Activated CD4-positive, alpha-beta T cell treated with anti-CD3 and anti-CD28 coated beads, Interleukin-2, amount 10 ng/mL, durations not matched to agents 7 days and 5 days (primary cell): ENCODE results near the gene ASTN2. TPM values are rescaled to one million over a fixed set of nuclear protein-coding genes. Genes with fewer than 3 reads are reported as not detected.
"Not testable (repeated sequence)": the region's sequence is repeated elsewhere in the genome, so short reads cannot be mapped to it uniquely, and the experiment has no call there.

Experiments
- CTCF ChIA-PET: fragments of 350-600 bp; sonication (Branson Sonifier 250); formaldehyde crosslinking; loops from one replicate; lab custom pipeline; 2021; ENCODE audit warnings: antibody characterized with exemption; lab: Charles Lee
- POLR2A ChIA-PET: fragments of 350-600 bp; sonication (Branson Sonifier 250); formaldehyde crosslinking; loops from one replicate; lab custom pipeline; 2021; ENCODE audit warnings: antibody characterized with exemption; lab: Charles Lee
- DNase-seq: peaks from one replicate; pipeline ENCODE4 v3.0.0-alpha.2; 2020
- H3K27ac Mint-ChIP-seq: one replicate; pipeline ENCODE4 v1.8.0; 2021; ENCODE audit warnings: mild to moderate bottlenecking, moderate library complexity, mixed read lengths
- H3K27me3 Mint-ChIP-seq: one replicate; pipeline ENCODE4 v1.8.0; 2021; ENCODE audit warnings: mixed read lengths
- H3K36me3 Mint-ChIP-seq: one replicate; pipeline ENCODE4 v1.8.0; 2021; ENCODE audit warnings: low read depth, mixed read lengths
- H3K4me1 Mint-ChIP-seq: one replicate; pipeline ENCODE4 v1.8.0; 2021; ENCODE audit warnings: mixed read lengths
- H3K4me3 Mint-ChIP-seq: one replicate; pipeline ENCODE4 v1.8.0; 2021; ENCODE audit warnings: mild to moderate bottlenecking, moderate library complexity, mixed read lengths
- H3K9me3 Mint-ChIP-seq: one replicate; pipeline ENCODE4 v1.8.0; 2021; ENCODE audit warnings: mixed read lengths
- total RNA-seq, 2 experiments: library from RNA; stranded (reverse); gene quantifications; one replicate each; pipeline ENCODE4 v1.2.3, GENCODE V29; 2021

ASTN2 gene
- total RNA-seq, 2 experiments from 2014 or later: 3.2 to 4.1 TPM

DNA sequence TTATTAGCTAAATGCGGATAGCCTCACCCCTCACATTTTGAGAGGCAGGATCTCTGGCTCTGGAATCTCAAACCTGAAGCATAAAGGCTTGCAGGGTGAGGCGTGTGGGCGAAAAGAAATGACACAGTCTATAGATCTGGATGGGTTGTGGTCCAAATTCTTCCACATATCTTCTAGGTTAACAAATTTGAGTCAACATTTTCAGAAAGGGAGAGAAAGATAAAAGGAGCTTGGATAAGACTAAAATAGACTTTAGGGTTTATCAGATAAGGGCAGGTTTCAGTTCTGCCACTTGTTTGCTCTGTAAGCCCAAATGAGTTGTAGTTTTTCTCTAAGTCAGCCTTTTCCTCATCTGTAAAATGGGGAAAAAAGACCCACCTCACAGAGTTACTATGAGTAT, 506.9 kb downstream of the ASTN2 start:
- Mint-ChIP-seq H3K9me3 (no peaks in the 10 kb centered on the region), H3K27me3 (no peaks in the 10 kb centered on the region), H3K27ac (no peak overlapping the region), H3K4me3 (no peak overlapping the region), H3K36me3 (no peaks in the 10 kb centered on the region), H3K4me1 (no peaks in the 10 kb centered on the region)
- DNase-seq: no peak
- ChIA-PET POLR2A (no interaction called here), CTCF (no interaction called here)

DNA sequence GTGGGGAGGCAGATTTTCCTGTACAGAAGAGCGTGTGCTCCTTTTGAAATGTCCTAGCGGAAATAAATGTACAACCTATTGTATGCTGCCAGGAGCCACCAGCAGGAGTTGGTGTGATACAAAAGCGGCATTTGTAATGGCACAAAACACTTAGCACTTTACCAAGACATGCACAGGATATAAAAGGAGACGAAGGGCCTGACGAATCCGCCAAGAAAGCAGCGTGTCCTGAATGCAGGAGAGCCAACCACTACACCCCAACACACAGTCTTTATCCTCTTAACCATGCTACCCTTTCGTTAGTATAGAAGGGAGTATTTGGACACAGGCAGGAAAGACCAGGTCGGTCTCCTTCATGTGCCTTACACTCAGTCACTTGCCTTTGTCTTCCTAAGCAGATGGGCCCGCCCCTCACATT, 509.7 kb downstream of the ASTN2 start:
- no peaks in the 10 kb centered on the region for H3K4me1 Mint-ChIP-seq
- H3K27ac Mint-ChIP-seq: no peak overlapping the region
- no peaks in the 10 kb centered on the region for H3K36me3 Mint-ChIP-seq
- CTCF ChIA-PET: no interaction called here
- POLR2A ChIA-PET: no interaction called here
- no peak overlapping the region for H3K4me3 Mint-ChIP-seq
- H3K27me3 Mint-ChIP-seq: no peaks in the 10 kb centered on the region
- no peaks in the 10 kb centered on the region for H3K9me3 Mint-ChIP-seq
- no peak for DNase-seq

DNA sequence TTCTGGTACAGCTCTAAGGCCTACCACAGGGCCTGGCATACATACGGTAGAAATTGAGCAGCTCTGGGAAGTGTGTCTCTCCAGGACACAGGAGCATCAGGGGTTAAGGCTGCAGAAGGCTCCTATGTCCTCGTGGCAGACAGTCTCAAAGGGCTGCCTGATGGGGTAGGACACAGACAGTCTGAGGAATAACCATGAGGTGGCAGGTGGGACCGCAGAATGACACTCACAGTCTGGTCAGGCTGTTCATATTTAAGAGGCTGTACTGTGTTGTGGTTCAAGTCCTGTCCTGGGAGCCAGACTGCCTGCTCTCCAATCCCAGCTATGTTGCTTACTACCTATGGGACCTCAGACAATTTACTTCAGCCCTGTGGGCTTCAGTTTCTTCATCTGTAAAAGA, 510.7 kb downstream of the ASTN2 start:
- ChIA-PET CTCF (no interaction called here), POLR2A (no interaction called here)
- Mint-ChIP-seq H3K27me3 (no peaks in the 10 kb centered on the region), H3K4me3 (no peak overlapping the region), H3K9me3 (peaks cover 4% of the 10 kb centered on the region), H3K36me3 (no peaks in the 10 kb centered on the region), H3K4me1 (no peaks in the 10 kb centered on the region), H3K27ac (no peak overlapping the region)
- DNase-seq: no peak

DNA sequence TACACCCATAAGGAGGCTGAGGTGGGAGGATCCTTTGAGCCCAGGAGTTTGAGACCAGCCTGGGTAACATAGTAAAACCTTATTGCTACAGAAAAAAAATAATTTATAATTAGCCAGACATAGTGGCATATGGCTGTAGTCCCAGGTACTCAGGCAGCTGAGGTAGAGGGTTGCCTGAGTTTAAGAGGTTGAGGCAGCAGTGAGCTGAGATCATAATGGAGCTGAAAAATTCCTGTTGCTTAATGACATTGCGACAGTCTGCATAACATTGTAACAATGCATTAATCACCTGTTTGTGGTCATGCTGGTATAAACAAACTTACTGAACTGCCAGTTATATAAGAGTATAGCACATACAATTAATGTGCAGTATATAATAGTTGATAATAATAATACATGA, 513.6 kb downstream of the ASTN2 start:
- no peak overlapping the region for H3K4me3 Mint-ChIP-seq
- no peaks in the 10 kb centered on the region for H3K4me1 Mint-ChIP-seq
- no peak overlapping the region for H3K27ac Mint-ChIP-seq
- H3K27me3 Mint-ChIP-seq: no peaks in the 10 kb centered on the region
- no peaks in the 10 kb centered on the region for H3K36me3 Mint-ChIP-seq
- ChIA-PET POLR2A (no interaction called here), CTCF (no interaction called here)
- no peak for DNase-seq
- H3K9me3 Mint-ChIP-seq: peaks cover 4% of the 10 kb centered on the region

DNA sequence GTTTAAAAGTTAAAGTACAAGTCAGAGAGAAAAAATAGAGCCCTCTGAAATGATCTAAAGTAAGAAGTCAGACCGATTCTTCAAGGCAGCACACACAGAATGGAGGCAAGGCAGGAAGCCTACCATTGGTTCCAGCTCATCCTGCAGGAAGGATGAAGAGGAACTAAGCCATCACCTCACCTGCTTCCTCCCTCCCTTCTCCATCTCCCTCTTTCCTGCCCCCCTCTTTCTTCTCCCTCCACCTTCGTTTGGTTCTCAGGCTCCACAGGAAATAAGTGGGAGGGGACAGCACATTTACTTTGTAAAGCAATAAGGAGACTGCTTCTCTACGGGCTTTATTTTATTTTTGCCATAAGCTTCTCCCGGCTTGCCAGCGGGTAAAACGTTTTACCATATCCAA, 514.3 kb downstream of the ASTN2 start:
- Mint-ChIP-seq H3K4me3 (no peak overlapping the region), H3K9me3 (peaks cover 4% of the 10 kb centered on the region), H3K27ac (no peak overlapping the region), H3K27me3 (no peaks in the 10 kb centered on the region), H3K36me3 (no peaks in the 10 kb centered on the region), H3K4me1 (no peaks in the 10 kb centered on the region)
- no peak for DNase-seq
- ChIA-PET POLR2A (no interaction called here), CTCF (no interaction called here)

DNA sequence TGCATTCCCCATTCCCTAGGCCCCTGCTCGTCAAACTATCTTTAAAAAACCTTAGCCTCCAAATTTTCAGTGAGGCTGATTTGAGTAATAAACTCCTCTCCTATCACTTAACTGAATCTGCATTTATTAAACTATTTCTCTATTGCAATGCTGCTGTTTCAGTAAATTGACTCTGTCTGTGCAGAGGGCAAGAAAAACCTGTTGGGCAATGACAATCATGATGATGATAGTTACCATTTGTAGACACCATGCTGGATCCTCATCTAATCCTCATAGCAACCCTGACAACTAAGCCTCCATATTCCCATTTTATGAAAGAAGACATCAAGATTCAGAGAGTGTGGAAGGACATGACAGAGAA, 514.9 kb downstream of the ASTN2 start:
- no peaks in the 10 kb centered on the region for H3K36me3 Mint-ChIP-seq
- CTCF ChIA-PET: no interaction called here
- POLR2A ChIA-PET: no interaction called here
- H3K27ac Mint-ChIP-seq: no peak overlapping the region
- no peak for DNase-seq
- H3K27me3 Mint-ChIP-seq: no peaks in the 10 kb centered on the region
- H3K9me3 Mint-ChIP-seq: peaks cover 4% of the 10 kb centered on the region
- no peaks in the 10 kb centered on the region for H3K4me1 Mint-ChIP-seq
- H3K4me3 Mint-ChIP-seq: no peak overlapping the region

DNA sequence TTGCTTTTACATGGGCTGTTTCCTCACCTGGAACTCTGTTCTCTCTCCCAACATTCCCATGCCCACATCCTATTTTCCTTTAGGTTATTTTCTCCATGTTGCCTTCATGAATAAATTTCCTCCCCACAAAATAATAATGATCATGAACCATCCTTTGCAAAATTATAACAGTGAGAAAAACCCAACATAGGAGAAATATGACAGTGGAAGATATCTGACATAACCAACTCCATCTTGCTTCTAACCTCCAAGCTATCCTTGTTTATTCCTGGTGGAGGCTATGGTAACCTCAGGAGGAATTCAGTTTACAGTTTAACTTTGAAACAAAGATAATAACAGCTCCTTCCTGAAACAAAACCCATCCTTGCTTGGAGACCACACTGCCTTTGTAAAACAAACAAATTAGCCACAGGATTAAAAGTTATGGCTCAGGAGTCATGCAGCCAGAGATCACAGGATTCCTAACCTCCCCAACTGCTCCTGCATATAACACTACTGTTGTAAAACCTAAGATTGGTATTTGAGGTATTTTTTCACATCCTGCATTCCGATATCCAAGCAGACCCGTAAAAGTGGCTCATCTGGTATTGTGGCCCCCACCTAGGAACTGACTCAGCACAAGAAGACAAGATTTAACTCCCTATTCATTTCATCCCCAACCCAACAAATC, 515.4 kb downstream of the ASTN2 start:
- no peak overlapping the region for H3K4me3 Mint-ChIP-seq
- DNase-seq: no peak
- no peaks in the 10 kb centered on the region for H3K4me1 Mint-ChIP-seq
- H3K27ac Mint-ChIP-seq: no peak overlapping the region
- peaks cover 4% of the 10 kb centered on the region for H3K9me3 Mint-ChIP-seq
- POLR2A ChIA-PET: no interaction called here
- H3K27me3 Mint-ChIP-seq: no peaks in the 10 kb centered on the region
- H3K36me3 Mint-ChIP-seq: no peaks in the 10 kb centered on the region
- CTCF ChIA-PET: no interaction called here

DNA sequence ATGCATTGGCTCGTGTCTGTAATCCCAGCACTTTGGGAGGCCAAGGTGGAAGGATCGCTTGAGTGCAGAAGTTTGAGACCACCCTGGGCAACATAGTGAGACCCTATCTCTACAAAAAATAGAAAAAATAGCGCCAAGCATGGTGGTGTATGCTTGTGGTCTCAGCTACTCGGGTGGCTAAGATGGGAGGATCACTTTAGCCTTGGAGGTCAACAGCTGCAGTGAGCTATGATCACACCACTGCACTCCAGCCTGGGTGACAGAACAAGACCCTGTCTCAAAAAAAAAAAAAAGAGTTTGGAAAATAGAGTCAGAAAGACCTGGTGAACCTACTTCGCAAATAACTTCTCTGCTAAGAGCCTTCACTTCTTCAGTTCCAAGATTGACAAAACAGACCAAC, 516.7 kb downstream of the ASTN2 start:
- H3K27me3 Mint-ChIP-seq, H3K9me3 Mint-ChIP-seq, CTCF ChIA-PET, H3K4me1 Mint-ChIP-seq, POLR2A ChIA-PET, DNase-seq, H3K27ac Mint-ChIP-seq, H3K4me3 Mint-ChIP-seq, H3K36me3 Mint-ChIP-seq: not testable (repeated sequence)

DNA sequence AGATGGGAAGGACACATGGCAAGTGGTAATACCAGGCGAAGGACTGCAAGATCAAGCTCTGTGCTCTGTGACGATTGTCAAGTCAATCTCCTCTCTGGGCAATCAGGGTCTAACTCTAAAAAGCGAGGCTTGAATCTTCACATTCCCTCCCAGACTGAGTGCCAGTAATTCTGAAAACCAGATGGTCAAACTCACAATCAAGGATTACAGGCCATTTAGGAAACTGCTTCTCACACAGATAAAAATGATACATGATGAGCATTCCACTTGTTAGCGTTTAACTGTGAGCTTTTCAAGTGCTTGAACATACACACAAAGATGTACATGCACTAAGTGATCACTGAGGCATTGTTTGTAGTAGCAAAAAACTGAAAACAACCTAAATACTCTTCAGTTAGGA, 517.7 kb downstream of the ASTN2 start:
- H3K27me3 Mint-ChIP-seq: no peaks in the 10 kb centered on the region
- no peak for DNase-seq
- H3K4me3 Mint-ChIP-seq: no peak overlapping the region
- H3K27ac Mint-ChIP-seq: no peak overlapping the region
- POLR2A ChIA-PET: no interaction called here
- no peaks in the 10 kb centered on the region for H3K36me3 Mint-ChIP-seq
- no peaks in the 10 kb centered on the region for H3K4me1 Mint-ChIP-seq
- peaks cover 4% of the 10 kb centered on the region for H3K9me3 Mint-ChIP-seq
- CTCF ChIA-PET: no interaction called here

DNA sequence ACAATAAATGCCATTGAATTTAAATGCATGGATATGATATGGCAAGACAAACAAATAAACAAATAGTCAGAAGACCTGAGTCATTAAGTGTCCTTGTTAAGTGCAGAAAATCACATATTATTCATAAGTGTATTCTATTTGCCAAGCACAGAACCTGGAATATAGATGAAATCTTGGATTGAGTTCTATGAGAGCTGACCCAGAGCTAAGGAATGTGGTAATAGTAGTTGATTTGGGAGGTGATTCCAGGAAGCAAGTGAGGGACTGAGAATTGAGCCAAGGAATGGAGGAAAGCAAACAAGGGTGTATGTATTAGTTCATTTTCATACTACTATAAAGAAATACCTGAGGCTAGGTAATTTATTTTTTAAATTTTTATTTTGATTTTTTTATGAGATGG, 518.9 kb downstream of the ASTN2 start:
- no peak overlapping the region for H3K4me3 Mint-ChIP-seq
- no peak for DNase-seq
- H3K4me1 Mint-ChIP-seq: no peaks in the 10 kb centered on the region
- peaks cover 4% of the 10 kb centered on the region for H3K9me3 Mint-ChIP-seq
- CTCF ChIA-PET: no interaction called here
- H3K27ac Mint-ChIP-seq: no peak overlapping the region
- POLR2A ChIA-PET: no interaction called here
- H3K27me3 Mint-ChIP-seq: no peaks in the 10 kb centered on the region
- no peaks in the 10 kb centered on the region for H3K36me3 Mint-ChIP-seq

DNA sequence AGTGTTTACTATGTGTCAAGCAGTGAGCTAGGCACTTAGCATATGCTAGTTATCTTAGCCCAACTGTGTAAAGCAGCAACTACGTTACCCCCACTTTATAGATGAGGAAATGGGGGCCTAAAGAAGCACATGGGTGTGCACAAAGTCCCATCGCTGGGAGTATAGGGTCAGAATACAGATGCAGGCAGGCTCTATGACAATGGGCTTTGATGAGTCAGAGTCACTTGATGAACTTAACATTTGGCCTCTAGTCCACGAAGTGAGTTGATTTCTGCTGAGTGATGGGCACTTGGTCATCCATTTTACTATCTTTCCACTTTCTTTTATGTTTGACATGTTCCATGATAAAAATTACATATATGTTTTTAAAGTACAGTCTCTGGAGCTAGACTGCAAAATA, 523.4 kb downstream of the ASTN2 start:
- no peak for DNase-seq
- Mint-ChIP-seq H3K4me1 (no peaks in the 10 kb centered on the region), H3K9me3 (no peaks in the 10 kb centered on the region), H3K4me3 (no peak overlapping the region), H3K27me3 (no peaks in the 10 kb centered on the region), H3K27ac (no peak overlapping the region), H3K36me3 (no peaks in the 10 kb centered on the region)
- ChIA-PET POLR2A (no interaction called here), CTCF (no interaction called here)

DNA sequence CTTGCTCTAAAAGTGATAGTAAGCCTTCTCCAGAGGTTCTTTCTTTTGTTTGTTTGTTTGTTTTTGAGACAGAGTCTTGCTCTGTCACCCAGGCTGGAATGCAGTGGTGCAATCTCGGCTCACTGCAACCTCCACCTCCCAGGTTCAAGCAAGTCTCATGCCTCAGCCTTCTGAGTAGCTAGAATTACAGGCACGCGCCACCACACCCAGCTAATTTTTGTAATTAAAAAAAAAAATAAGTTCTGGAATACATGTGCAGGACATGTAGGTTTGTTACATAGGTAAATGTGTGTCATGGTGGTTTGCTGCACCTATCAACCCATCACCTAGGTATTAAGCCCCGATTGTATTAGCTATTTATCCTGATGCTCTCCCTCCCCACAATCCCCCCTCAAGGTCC, 526.4 kb downstream of the ASTN2 start:
- H3K9me3 Mint-ChIP-seq, H3K4me3 Mint-ChIP-seq: not testable (repeated sequence)

DNA sequence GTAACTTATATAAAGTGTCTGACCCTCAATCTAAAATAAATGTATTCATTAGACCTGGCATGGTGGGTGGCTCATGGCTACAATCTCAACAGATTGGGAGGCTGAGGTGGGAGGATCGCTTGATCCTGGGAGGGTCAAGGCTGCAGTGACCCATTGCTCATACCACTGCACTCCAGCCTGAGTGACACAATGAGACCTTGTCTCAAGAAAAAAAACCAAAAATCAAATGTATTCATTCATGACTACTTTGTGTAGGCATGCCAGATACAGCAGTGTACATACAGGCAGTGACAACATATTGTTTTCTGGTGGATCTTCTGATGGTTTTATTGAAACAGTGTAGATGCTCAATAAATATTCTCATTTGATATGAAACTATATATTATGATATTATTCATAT, 526.8 kb downstream of the ASTN2 start:
- CTCF ChIA-PET: no interaction called here
- no peak overlapping the region for H3K27ac Mint-ChIP-seq
- POLR2A ChIA-PET: interaction anchor here (0.6 kb wide), 1 partner anchor 245 kb away, joined by 3 read pairs; no protein-coding TSS in a partner anchor
- no peaks in the 10 kb centered on the region for H3K36me3 Mint-ChIP-seq
- DNase-seq: no peak
- H3K27me3 Mint-ChIP-seq: no peaks in the 10 kb centered on the region
- H3K4me3 Mint-ChIP-seq: no peak overlapping the region
- no peaks in the 10 kb centered on the region for H3K4me1 Mint-ChIP-seq
- no peaks in the 10 kb centered on the region for H3K9me3 Mint-ChIP-seq

More for the DNA sequence above, 526.4 kb downstream of the ASTN2 start:
- H3K27ac Mint-ChIP-seq, H3K27me3 Mint-ChIP-seq, DNase-seq, CTCF ChIA-PET, H3K4me1 Mint-ChIP-seq, H3K36me3 Mint-ChIP-seq: not testable (repeated sequence)
- POLR2A ChIA-PET: interaction anchor here (0.6 kb wide), 1 partner anchor 246 kb away, joined by 3 read pairs; no protein-coding TSS in a partner anchor

DNA sequence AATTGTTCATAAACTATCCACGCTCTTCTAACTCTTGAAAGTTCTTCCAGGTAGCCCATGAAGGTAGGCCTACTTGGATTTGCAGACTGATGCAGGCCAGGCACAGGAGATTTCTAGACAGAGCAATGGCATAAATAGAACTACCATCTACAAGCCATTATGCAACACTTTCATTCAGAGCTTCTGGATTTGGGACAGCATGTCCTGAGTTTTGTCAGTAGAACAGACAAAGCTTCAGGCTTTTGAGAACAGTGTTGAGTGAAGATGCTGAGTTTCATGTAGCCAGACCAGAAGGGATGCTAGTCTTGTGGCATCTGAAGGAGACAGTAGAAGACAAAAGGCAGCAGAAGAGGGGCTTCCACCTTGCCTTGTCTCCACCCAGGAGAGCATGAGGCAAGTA, 531.2 kb downstream of the ASTN2 start:
- H3K36me3 Mint-ChIP-seq: no peaks in the 10 kb centered on the region
- H3K9me3 Mint-ChIP-seq: no peaks in the 10 kb centered on the region
- no peak overlapping the region for H3K27ac Mint-ChIP-seq
- no peaks in the 10 kb centered on the region for H3K27me3 Mint-ChIP-seq
- ChIA-PET POLR2A (no interaction called here), CTCF (no interaction called here)
- no peak for DNase-seq
- no peaks in the 10 kb centered on the region for H3K4me1 Mint-ChIP-seq
- H3K4me3 Mint-ChIP-seq: no peak overlapping the region
